Amniotic epithelial cell (primary cell): ENCODE results near the gene PNPLA6.

Experiments used
- DNase-seq: peaks from one replicate; pipeline ENCODE4 v3.0.0-alpha.2; 2010; ENCODE audit warnings: low read depth

The PNPLA6 gene

DNA sequence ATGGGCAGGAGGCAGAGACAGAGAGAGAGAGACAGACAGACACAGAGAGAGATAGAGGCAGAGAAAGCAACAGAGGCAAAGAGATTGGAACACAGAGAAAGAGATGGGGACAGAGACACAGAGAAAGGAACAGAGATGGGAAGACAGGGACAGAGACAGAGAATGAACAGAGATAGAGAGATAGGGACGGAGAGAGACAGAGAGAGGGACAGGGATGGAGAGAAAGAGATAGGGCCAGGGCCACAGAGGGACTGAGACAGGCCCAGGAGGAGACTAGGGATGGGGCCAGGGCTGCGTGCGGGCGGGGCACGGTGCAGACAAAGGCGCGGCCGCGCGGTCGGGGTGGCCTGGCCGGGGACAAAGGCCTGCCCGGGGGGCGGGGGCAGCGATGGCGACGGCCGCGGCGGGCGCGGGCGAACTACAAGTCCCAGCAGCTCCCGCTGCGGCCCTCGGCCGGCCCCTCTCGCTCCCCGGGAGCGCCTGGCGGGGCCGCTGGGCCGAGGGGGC is 19.8 kb upstream of the PNPLA6 start, which contains the start of gene ZNF358:
TSS of gene ZNF358 (plus strand) at position 459 of the 507 bp plus-strand sequence. CDS start 3,140 bp downstream, outside the sequence.
- peak; percentile 47 for DNase-seq

DNA sequence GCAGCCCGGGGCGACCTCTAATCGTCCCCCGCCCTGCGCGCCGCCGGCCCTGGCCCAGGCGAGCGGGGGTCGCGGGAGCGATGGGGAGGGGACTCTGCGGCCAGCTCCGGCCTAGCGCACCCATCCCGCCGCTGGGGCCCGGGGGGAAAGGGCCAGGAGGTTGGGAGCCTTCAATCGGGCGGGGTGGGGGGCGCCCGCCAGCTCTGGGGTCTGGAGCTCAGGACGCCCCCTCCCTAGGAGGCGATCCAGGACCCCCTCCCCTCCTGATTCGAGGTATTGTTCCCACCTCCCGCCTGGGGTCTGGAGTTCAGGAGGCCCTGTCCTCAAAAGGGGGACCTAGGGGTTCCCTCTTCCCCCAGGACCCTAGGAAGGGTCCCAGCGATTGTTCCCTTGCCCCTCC is 19.2 kb upstream of the PNPLA6 start:
- no peak for DNase-seq

GRCh38 chr19:7516878-7517277 is 18.6 kb upstream of the PNPLA6 start:
- no peak for DNase-seq

- DNase-seq, result no peak
Observed at GRCh38 chr19:7519361-7520130, 16.0 kb upstream of the PNPLA6 start.

GRCh38 chr19:7520131-7521051 is 15.1 kb upstream of the PNPLA6 start:
- DNase-seq, result no peak

DNA sequence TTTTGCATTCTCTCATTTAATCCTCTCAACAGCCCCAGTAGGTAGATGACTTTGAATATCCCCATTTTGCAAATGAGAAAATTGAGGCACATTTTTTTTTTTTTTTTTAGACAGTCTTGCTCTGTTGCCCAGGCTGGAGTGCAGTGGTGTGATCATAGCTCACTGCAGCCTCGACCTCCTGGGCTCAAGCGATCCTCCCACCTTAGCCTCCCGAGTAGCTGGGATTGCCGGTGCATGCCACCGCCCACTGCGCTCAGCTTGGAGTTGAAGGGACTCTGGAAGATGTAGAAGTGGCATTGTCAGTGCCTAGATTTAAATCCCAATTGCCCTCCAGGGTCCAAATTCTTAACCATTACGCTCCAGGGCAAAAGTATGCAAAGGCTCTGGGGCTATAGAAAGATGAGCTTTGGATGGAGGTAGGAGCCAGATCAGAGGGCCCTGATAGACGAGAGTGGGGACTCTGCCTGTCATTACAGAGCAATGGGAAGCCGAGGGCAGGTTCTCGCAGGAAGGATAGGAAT is 13.9 kb upstream of the PNPLA6 start:
- no peak for DNase-seq

DNA sequence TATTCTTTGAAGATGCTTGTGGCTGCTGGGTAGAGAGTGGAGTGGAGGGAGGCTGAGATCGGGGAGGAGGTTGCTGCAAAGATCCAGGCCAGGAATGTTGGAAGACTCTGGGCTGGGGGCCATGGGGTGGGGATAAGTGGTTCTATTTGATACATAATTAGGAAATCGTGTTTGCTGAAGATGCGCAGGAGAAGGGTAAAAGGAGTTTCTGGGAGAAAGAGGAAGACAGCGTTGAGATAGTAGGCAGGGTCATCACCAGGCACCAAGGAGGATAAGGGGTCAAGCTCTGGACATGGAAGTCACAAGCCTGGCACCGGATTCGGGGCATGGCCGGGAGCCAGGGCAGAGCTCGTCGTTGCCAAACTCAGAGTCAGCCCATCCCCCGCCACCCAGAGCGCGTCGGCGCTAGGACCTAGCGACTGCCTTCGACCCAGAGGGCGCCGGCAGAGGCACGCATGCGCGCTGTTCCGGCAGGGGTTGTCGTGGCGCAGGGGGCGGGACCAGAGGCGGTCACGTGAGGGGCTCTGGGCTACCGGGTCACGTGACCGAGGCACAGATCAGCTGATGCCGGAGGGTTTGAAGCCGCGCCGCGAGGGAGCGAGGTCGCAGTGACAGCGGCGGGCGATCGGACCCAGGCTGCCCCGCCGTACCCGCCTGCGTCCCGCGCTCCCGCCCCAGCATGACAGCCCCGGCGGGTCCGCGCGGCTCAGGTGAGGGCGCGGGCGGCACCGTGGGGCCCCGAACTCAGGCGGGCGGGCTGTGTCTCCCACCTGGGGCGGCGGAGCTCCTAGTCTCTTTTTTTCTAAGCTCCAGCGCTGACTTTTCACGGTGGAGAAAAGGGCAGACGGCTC is 13.2 kb upstream of the PNPLA6 start, which contains the start of gene MCOLN1:
TSS of gene MCOLN1 (plus strand) at position 553 of the 851 bp plus-strand sequence. CDS start at position 680, 127 bp downstream.
- DNase-seq, result peak; percentile 89

- DNase-seq, result peak; percentile 19
Observed at GRCh38 chr19:7522923-7523667, 12.4 kb upstream of the PNPLA6 start.

DNA sequence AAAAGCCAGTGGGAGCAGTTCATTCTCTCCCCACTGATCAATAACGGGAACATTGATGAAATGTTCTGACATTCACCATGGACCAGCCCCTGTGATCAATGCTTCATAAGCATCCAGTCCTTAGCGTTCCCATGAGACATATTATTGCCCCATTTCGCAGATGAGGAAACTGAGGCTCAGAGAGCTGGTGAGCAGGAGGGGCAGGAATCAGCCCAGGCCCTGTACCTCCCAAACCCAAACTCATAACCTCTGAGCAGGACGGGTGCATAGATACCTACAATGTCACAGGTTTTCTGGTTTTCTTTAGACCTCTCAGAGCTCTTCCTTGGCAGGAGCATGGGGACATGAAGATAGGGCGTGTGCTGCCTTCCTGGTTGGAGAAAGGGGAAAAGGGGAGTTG is 11.0 kb upstream of the PNPLA6 start:
- no peak for DNase-seq

GRCh38 chr19:7524992-7525739 is 10.4 kb upstream of the PNPLA6 start:
- no peak for DNase-seq

- DNase-seq, result no peak
Observed at GRCh38 chr19:7526059-7526929, 9.2 kb upstream of the PNPLA6 start.

GRCh38 chr19:7527516-7528191 is 7.9 kb upstream of the PNPLA6 start:
- no peak for DNase-seq

DNA sequence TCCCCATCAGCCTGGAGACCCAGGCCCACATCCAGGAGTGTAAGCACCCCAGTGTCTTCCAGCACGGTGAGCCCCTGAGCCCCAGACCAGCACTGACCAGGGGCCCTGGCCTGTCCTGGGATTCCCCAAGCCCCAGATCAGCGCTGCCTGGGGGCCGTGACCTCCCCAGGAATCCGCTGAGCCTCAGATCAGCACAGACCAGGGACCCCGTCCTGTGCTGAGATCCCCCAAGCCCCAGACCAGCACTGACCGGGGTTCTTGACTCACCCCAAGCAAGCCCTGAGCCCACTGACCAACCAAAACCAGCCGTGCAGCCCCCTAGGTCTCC is 7.4 kb upstream of the PNPLA6 start:
- no peak for DNase-seq

- DNase-seq, result no peak
Observed at GRCh38 chr19:7528522-7529245, 6.8 kb upstream of the PNPLA6 start.

DNA sequence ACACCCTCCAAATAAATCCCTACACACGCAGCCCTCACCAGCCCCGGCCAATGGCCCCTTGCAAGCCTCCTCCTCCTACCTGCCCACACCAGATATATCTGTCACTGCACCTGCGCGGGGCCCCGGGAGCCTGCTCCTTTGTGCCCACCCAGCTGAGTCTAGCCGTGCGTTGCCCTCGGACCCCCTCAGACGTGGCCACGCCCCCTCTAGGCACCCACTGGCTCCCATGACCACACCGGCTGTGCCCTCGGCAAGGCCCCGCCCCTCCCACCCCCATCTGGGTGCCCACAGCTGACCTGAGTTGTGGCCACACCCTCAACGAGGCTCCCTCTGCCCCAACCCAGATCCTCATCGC is 6.3 kb upstream of the PNPLA6 start:
- DNase-seq, result no peak

- DNase-seq, result no peak
Observed at GRCh38 chr19:7529610-7530490, 5.7 kb upstream of the PNPLA6 start.
